COLO668 (cell line): ENCODE data around the gene F11.
"Not testable (repeated sequence)": the region's sequence is repeated elsewhere in the genome, so short reads cannot be mapped to it uniquely, and the experiment has no call there.

Experiments used
- DNase-seq: peaks from one replicate; lab custom pipeline; 2025; ENCODE audit not compliant: unreplicated experiment; lab: John Stamatoyannopoulos, UW

Gene F11

DNA sequence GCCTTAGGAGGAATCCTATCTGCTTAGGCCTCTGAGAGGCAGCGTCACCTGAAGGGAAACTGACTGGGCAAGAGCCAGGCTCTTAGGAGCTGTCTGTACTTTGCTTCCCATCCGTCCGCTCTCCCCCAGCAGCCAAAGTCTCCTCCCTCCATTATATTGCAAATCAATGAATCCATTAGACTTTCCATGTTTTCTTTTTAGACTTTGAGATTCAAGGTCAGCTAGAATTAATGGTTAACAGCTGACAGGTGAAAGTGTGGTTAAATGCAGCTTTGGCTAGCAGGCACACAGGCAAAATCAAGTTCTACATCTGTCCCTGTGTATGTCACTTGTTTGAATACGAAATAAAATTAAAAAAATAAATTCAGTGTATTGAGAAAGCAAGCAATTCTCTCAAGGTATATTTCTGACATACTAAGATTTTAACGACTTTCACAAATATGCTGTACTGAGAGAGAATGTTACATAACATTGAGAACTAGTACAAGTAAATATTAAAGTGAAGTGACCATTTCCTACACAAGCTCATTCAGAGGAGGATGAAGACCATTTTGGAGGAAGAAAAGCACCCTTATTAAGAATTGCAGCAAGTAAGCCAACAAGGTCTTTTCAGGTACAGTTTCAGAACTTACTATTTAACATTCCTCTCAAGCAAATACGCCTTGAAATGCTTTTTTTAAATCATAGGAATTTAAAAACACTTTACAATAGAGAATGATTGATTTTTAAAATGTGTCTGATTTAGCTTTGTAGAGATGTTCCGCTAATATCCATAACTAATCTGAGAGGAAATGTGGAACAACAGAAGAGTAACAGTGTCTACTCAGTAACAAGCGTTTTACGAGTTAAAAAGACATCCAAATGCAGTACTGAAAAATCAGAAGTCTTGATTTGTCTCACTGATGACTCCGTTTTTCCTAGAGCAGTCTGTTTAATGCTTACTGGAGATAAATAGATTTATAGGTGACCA is at the start of gene F11:
F11 (plus strand) TSS at position 507 of the 970 bp plus-strand sequence. CDS start 948 bp downstream, outside the sequence.
- DNase-seq, result no peak

DNA sequence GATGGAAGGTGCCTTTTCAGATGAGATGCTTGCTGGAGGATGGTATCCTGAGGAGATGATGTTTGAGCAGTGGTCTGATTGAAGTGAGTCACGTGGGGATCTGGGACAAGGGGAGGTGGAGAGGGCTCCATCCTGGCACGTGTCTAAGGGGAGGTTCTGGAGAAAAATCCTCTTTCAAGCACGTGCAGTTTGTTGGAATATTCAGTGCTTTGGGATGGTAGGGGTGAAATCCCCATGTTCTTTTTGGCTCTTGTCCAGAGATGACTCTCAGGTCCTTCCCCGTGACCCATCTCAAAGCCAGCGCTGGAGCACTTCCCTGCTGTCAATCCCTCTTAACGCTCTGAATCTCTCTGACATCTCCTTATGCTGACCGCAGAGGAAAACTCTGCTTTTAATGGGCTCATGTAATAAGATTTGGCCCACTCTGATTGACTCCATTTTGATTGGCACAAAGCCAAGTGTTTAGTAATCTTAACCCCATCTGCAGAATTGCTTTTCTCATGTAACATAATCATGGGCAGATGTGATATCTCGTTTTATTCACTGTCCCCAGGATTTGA is 49.4 kb upstream of the F11 start:
- DNase-seq, result no peak

GRCh38 chr4:186217733-186218293 is 48.2 kb upstream of the F11 start:
- DNase-seq, result no peak

- no peak for DNase-seq
Measured at GRCh38 chr4:186221624-186222023, 44.4 kb upstream of the F11 start.

- no peak for DNase-seq
Measured at GRCh38 chr4:186225848-186226247, 40.1 kb upstream of the F11 start.

DNA sequence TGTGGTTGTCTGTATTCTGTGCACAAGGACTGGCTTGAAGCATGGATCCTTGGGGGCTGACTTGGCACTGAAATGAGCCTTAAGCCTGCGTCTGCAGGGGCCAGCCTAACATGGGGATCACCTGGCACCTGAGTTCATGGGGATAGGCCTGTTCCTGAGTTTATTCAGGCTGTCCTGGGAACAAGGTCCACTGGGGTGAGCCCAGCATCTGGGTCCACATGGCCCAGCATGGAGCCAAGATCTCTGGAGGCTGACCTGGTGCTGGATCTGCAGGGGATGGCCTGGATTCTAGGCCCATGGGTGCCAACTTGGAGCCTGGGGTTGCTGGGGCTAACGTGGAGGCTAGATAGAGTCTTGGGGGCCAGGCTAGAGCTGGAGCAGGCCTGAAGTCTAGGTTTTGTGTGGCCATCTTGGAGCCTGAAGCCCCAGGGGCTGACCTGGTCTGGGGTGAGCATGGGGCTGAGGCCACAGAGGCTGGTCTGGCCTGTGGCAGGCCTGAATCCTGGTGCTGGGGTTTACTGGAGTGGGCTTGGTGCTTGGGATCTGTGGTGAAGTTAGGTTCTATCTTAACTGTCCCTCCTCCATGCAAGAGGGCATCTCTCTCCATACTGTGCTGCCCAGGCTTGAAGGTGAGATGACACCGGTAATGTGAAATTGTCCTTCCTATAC is 39.3 kb upstream of the F11 start:
- DNase-seq, result no peak

DNA sequence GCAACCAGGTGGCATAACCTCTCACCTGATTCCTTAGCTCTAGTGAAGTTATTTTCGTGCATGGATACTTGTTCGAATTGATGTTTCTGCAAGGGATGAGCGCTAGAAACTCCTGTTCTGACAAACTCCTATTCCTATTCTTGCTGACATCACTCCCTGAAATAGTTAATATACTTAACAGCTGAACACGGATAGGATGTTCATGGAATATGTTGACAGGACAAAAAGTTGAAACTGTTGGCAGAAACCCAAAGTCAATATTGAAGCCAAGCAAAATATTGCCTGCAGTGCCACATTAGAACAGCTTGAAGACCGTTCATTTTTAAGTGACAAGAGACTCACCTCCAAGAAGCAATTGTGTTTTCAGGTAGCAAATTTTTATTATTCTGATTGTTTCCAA is 38.8 kb upstream of the F11 start, which contains the start of gene KLKB1:
KLKB1 (plus strand) TSS at position 287 of the 400 bp plus-strand sequence. CDS start 689 bp downstream, outside the sequence.
- DNase-seq, result peak; percentile 16

GRCh38 chr4:186227744-186228513 is 38.1 kb upstream of the F11 start:
- DNase-seq, result no peak

- DNase-seq, result no peak
Measured at GRCh38 chr4:186228514-186228894, 37.5 kb upstream of the F11 start.

- DNase-seq, result no peak
Measured at GRCh38 chr4:186234367-186234766, 31.6 kb upstream of the F11 start.

GRCh38 chr4:186236126-186236525 is 29.9 kb upstream of the F11 start:
- no peak for DNase-seq

GRCh38 chr4:186240452-186240847 is 25.5 kb upstream of the F11 start:
- no peak for DNase-seq

GRCh38 chr4:186240848-186241491 is 25.0 kb upstream of the F11 start:
- DNase-seq, result no peak

GRCh38 chr4:186241616-186242015 is 24.4 kb upstream of the F11 start:
- no peak for DNase-seq

GRCh38 chr4:186242031-186242430 is 24.0 kb upstream of the F11 start:
- DNase-seq, result not testable (repeated sequence)

DNA sequence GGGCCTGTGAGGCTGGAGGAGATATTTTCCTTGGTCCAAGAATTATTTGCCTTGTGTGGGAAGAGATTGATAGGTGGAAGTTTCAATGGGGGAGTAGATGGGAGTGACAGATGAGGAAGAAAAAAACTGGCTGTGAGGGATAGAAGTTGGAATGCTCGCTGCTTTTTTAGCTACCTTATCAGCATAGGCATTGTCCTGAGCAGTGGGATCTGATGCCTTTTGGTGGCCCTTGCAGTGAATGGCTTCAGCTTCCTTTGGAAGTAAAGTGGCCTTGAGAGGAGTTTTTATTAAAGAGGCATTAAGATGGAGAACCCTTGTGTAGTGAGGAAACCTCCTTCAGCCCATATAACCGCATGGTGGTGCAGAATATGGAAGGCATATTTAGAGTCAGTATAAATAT is 22.7 kb upstream of the F11 start:
- DNase-seq, result no peak

DNA sequence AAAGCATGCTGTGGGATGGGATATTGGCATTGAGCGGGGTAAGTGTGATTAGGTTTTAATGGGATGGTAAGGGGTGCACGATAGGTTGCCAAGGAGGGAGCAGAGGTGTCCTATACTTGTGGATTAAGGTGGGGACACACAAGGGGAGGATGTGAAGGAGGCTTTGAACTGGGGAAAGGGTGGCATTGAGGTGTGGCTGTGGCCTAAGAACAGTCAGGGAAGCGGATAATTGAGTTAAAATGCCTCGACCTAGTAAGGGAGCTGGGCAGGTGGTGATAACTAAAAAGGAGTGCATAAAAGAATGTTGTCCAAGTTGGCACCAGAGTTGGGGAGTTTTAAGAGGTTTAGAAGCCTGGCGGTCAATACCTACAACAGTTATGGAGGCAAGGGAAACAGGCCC is 21.2 kb upstream of the F11 start:
- no peak for DNase-seq

DNA sequence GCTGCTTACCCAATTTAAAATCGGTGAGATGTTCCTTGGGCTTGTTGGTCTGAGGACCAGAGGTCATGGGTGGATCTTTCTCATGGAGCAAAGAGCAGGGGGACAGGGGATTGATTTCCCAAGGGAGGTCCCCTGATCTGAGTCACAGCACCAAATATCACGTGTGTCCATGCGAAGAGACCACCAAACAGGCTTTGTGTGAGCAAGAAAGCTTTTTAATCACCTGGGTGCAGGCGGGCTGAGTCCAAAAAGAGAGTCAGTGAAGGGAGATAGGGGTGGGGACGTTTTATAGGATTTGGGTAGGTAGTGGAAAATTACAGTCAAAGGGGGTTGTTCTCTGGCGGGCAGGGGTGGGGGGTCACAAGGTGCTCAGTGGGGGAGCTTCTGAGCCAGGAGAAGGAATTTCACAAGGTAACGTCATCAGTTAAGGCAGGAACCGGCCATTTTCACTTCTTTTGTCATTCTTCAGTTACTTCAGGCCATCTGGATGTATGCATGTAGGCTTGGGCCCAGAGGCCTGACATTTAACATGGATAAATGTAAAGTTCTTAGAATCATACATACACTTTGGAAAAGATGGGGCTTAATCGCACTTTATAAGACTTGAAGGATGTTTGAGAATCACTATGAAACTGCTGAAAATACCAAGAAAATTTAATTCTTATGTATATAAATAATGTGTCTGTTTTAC is 18.8 kb upstream of the F11 start:
- DNase-seq, result not testable (repeated sequence)

DNA sequence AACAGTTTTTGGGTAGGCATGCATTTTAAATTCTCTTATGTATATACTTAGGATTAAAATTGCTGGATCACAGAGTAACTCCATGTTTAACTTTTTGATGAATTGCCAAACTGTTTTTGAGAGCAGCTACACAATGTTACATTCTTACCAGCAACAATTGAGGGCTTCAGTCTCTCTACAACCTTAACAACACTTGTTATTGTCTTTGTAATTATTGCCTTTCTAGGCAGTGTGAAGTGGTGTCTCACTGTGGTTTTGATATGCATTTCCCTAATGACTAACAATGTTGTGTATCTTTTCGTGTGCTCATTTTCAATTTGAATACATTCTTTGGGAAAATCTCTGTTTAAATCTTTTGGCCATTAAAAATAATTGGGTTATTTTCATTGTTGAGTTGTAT is 17.3 kb upstream of the F11 start:
- no peak for DNase-seq
